ENCODE measurements around the gene MPPED2.

Gene MPPED2

DNA sequence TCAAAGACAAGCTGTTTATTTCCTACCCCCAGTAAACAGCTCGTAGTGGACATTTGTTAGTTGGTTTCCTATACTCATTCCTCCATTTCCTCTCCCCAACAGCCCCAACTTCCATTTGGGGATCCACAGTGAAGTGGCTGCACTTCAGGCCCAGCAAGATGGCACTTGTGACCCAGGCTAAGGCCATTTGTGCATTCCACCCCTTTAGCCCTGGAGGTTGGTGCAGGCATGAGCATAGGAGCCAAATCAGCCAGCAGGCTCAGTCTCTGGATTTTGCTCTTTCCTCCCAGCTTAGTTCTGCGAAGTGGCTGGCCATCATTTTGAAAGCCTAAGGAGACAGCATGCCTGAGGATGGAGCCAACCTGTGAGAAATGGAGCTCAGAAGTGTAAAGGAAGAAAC is 122.9 kb downstream of the MPPED2 start:
- no peak for DNase-seq (ENCODE audit: low read depth)
- no peak overlapping the region for H3K4me3 ChIP-seq (ENCODE audit: low read depth, low read length)

DNA sequence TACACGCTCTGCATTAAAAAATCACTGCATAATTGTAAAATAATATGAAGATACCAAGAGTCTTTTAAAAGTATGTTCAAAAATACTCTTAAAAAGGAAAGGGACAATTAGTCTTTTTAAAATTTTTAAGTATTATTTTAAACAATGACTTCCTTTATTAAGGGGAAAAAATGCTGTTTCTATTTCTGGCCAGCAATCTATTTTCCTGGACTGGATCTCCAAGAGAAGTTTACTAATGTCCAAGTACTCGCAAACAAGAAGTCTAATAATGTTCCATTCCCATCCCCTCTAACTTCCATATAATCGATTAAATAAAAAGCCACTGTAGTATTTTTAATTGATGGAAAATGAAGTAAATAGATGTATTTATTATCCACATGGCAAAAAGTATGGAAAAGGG is 123.7 kb downstream of the MPPED2 start:
- no peak for DNase-seq (ENCODE audit: low read depth)
- no peak overlapping the region for H3K4me3 ChIP-seq (ENCODE audit: low read depth, low read length)

DNA sequence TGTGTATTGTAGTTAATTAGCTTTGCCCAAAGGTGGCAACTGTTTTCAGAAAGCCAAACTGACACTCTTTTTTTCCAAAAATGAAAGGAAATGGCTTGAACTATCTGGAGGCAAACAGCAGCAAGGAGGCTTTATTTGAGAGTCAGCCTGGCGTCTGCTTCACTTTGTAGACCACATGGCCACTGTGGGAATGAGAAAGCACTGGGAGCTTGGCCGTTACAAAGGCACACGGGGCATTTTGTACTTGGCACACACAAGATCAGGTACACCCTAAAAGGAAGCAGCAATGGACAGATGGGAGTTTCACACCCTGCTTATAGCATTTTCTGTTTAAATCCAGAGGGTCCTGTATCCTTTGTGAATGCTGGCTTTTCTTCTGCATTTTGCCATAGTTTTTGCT is 126.3 kb downstream of the MPPED2 start:
- H3K4me3 ChIP-seq (ENCODE audit: low read depth, low read length) = no peak overlapping the region
- no peak for DNase-seq (ENCODE audit: low read depth)

DNA sequence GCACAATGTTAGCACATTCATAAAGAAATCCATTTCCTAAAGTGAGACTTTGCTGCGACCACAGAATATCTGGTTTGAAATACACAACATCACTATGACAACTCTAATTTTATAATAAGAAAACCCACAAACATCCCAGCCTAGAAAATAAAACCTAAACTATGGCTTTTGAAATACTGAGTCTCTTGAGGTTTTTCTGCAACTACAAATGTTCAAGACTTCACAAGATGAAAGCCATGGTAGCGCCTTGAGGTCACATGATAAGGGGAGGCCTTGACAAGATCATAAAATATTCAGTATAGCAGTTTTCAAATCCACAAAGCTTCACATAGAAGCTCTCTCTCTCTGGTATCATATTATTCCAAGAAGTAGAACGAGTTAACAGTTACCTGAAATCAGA is 126.8 kb downstream of the MPPED2 start:
- DNase-seq (ENCODE audit: low read depth) = no peak
- no peak overlapping the region for H3K4me3 ChIP-seq (ENCODE audit: low read depth, low read length)

DNA sequence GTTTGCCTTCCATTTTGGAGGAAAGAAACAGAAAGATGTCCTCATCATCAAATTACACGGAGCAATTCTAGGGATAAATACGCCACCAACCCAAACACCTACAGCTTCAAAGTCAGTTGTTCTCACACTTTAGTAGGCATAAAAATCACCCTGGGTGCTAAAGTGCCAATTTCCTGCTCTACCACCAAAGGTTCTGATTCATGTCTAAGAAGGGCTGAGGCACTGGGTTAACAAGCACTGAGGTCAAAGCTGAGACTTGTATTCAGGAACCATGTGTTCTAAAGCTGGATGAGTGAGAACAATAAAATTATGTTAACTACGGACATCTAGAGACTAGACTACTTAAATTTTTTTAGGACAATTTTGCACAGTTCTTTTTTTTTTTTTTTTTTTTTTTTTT is 127.6 kb downstream of the MPPED2 start:
- DNase-seq (ENCODE audit: low read depth) = no peak
- no peak overlapping the region for H3K4me3 ChIP-seq (ENCODE audit: low read depth, low read length)

DNA sequence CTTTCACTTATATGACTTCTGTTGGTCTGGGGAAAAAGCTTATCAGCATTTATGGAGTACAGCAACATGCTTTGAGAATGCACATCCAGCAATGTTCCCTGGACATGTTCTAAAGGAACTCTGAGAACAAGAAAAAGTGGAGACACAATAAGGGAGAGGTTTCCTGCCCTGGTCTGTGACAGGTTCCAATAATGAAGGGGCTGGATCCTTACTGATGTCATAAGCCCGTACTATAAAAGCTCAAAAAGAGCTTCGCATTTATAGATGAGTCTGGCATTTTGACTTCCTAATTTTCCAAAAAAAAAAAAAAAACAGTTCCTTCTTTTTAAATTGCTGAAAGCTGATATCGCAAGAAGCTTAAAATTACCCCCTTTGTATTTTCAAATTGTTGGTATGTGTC is 129.1 kb downstream of the MPPED2 start:
- no peak for DNase-seq (ENCODE audit: low read depth)
- H3K4me3 ChIP-seq (ENCODE audit: low read depth, low read length) = no peak overlapping the region

DNA sequence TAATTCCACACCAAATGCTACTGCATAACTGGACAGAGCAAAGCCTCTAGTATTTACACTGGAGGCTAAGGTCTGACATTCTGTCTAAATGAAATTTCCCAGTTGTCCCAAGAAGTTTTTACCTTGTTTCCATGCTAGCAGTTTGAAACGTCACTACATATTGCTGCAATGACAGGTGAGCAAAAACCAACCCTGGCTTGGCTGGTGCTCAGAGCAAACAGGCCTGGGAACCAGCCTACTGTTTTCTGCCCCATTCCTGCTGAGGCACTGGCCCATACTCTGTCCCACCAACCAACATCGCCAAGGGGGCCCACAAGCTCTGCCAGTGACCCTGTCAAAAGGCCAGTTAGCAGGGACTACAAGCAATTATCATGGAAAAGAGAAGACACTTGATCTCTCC is 131.1 kb downstream of the MPPED2 start:
- DNase-seq (ENCODE audit: low read depth) = no peak
- no peak overlapping the region for H3K4me3 ChIP-seq (ENCODE audit: low read depth, low read length)

DNA sequence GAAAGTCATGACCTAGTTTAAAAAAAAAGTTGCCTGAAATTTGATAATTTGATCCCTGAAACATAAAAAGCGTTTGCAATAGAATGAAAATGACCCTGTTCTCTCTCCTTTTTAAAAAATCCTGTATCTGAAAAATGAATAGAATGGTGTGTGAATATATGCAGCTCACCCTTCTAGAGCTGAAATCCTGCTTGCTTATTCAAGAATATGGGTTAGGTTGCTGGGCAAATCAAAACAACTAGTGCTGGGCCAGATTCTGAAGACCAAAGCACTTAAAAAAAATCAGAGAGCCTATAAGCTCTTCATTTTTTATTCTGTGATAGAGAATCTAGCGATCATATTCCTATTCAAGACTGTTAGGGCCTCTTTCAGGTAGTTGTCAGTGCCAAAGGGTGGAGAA is 131.6 kb downstream of the MPPED2 start:
- no peak for DNase-seq (ENCODE audit: low read depth)
- H3K4me3 ChIP-seq (ENCODE audit: low read depth, low read length) = no peak overlapping the region

DNA sequence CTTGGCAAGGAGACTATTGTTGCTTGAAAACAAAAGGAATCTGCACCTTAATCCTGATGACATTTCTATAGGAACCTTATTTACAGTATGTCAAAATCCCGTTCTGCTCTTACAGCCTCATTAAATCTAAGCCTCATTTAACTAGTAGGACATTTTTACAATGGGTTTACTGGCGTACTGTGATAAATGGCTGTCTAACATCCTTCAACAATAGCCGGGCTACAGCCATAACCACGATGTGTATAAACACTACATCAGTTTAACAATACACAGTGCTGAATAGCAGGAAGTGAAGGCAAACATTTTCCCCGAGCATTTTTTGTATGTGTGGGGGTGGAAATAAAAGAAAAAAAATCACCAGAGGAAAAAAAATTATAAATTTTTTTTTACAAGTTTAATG is 132.0 kb downstream of the MPPED2 start:
- DNase-seq (ENCODE audit: low read depth) = no peak
- no peak overlapping the region for H3K4me3 ChIP-seq (ENCODE audit: low read depth, low read length)

DNA sequence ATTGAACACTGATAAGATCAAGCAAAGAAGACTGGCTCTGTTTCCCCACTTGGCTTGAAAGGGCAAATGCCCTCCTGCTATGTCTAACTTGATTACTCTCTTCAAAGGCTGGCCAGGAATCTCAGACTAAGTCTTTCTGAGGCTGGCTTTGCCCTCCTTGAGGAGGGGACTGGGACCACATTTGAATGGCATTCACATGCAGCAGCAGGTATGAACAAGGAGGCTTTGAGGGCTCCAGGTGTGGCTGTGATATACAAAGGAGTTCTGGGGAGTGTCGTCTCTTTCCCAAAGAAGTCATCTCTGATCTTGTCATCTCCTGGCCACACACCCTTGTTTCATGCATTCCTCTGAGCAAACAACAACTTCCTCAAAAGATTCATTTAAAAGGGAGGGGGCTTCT is 132.4 kb downstream of the MPPED2 start:
- no peak for DNase-seq (ENCODE audit: low read depth)
- H3K4me3 ChIP-seq (ENCODE audit: low read depth, low read length) = no peak overlapping the region

DNA sequence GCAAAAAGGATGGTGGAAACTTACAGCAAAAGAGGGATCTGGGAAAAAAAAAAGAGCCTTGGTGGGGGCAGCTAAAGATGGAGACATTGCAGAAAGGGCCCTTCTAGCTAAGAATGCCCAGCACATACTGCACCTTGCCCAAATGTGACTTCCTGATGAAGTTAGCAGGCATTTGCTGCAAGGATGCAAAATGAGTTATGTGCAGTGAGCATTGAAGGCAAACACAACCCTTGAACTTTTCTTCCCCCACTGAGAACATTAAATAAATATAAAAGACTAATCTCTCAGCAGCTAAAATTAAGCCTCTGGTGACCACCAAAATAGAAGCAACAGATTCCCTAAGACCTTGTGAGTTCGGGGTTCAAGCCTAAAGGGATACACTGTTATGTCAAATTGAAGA is 133.3 kb downstream of the MPPED2 start:
- no peak overlapping the region for H3K4me3 ChIP-seq (ENCODE audit: low read depth, low read length)
- DNase-seq (ENCODE audit: low read depth) = no peak

DNA sequence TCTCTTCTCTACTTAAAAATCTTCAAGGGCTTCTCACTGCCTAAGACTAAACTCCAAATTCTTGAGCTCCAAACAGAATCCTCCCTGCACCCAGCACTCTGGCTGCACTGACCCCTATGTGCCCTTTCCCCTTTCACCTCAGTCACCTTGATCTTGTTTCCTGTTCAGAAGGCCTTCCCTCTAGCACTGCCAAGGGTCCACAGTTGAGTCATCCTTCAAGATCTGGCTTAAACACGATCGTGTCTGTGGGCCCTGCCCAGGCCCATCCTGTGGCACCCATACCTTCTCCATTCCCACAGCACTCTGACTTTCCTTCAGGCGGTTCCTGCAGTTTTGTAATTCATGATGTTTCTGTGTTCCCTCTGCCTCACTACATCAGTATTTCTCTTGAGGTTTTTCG is 134.0 kb downstream of the MPPED2 start:
- H3K4me3 ChIP-seq (ENCODE audit: low read depth, low read length) = no peak overlapping the region
- no peak for DNase-seq (ENCODE audit: low read depth)

DNA sequence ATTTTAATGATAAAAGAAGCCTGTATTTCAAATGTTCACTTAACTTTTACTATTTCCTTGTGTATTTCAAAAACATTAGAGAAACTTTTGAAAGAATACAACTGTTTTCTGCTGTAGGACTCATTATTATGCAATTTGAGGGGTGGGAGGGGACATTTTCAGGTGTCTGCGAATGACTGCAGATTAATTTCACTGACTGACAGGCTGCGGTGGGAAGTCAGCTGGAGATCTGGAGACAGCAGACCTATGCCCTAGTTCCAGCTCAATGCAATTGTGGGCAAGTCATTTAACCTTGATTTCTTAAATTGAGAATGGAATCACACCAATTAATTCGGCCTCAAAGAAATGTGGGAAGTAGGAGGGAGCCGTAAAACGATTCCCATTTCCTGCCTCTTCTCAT is 134.5 kb downstream of the MPPED2 start:
- no peak for DNase-seq (ENCODE audit: low read depth)
- H3K4me3 ChIP-seq (ENCODE audit: low read depth, low read length) = no peak overlapping the region

DNA sequence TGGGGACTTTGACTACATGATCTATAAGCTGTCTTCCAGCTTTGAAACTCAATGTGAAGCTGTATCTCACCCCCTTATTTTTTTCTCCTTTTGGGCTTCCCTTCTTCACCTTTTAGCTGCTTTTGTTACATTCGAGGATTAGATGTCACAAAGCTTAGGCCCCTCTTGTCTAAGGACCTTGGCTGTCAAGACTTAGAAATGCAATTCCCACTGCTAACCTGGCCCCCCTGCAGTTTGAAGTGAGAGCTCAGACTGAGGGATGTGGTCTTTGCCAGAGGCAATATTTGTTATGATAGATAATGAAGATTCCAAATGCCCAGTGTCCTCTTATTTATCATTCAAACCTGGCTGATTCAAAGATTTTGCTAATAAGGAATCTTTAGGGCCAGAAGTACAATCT is 135.0 kb downstream of the MPPED2 start:
- DNase-seq (ENCODE audit: low read depth) = no peak
- no peak overlapping the region for H3K4me3 ChIP-seq (ENCODE audit: low read depth, low read length)

DNA sequence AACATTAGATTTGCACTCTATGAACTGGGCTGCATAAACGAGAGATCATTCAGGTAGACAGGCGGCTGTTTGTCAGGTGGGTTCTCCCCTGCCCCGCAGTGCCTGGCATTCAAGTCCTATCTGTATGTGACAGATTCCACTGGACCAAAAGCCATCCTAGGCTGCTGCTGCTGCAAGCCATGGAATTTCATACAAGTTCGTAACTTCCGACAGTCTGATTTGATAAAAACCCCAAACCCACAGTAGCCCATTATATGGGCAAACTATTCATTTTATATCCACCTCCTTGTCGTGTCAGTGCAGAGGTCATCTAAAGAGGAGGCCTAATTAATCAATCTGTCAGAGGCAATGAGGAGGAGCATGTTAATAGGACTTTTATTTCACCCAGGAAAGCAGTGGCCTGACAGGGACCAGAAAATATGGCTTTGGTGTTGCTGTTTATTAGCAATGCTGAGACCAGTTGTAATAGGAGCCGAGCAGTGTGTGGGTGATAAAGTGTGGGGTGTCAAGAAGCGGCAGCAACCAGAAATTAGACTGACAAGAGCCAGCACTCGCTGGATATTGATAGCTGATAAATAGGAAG is 139.0 kb downstream of the MPPED2 start:
- DNase-seq (ENCODE audit: low read depth) = no peak
- no peak overlapping the region for H3K4me3 ChIP-seq (ENCODE audit: low read depth, low read length)

DNA sequence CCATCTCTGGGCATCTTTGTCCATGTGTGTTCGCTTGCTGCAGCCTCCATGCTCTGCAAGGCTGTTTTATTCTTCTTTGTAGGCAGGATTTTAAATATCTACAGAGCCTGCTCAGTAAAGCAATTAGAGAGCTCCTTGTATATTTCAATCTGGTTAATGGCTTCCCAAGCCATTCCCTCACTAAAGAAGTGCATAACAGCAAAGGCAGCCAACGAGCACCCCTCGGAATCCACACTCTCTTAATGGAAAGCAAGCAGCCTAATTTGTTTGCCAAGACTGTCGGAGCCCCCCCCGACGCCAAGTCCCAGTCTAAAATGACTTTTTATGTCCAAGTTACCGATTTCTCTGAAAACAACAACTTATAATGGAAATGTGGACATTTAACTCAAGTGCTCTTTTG is 139.6 kb downstream of the MPPED2 start:
- no peak for DNase-seq (ENCODE audit: low read depth)
- no peak overlapping the region for H3K4me3 ChIP-seq (ENCODE audit: low read depth, low read length)

DNA sequence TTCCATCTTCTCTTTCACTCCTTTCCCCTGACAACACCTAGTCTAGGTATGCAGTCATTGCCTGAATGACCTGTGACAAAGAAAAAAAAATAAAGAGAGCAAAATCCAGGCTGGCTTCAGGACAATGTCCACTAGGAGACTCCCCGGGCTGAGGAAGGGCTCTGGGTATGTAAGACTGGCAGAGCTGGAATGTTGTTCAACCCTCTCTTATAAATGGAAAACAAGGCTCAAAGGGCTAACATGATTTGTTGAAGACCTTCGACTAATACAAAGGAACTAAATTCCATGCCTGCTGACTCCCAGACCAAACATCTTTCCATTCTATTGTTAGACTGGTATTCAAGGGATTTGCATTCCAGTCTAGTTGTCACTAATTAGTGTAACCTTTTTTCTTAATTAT is 141.1 kb downstream of the MPPED2 start:
- DNase-seq (ENCODE audit: low read depth) = no peak
- no peak overlapping the region for H3K4me3 ChIP-seq (ENCODE audit: low read depth, low read length)

DNA sequence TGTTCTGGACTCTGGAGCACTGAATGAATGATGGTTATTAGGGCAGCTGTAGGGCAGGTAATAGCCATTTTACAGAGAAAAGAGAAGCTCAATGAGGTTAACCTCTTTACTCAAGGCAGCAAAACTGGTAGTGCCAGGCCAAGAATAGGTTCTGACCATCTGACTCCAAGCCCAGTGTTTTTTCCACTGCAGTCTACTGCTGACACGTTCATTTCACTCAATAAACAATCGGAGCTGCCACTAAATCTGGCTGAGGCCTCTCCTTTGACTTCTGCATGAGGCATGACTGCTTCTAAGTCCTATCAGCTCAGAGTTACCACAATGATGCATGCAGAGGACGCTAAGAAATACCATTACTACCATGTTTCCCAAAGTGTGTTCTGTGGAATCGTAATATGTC is 145.6 kb downstream of the MPPED2 start:
- no peak for DNase-seq (ENCODE audit: low read depth)
- no peak overlapping the region for H3K4me3 ChIP-seq (ENCODE audit: low read depth, low read length)

DNA sequence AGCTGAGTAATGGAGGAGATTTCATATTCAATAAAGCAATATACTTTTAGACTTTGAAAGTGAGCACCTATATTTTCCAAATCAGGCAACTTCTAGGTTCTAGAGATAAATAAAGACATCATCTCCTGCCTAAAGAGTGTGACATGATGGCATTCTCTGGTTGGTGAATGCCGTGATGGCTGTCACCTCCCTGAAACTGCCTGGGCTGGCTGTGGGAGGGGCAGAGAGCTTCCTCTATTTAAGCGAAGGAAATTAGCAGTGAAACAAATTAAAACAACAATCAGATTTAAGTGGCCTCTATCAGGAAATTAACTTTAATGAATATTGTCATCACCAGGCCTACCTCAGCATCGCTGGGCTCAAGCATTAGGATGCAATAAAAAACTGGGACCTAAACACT is 149.4 kb downstream of the MPPED2 start:
- H3K4me3 ChIP-seq (ENCODE audit: low read depth, low read length) = no peak overlapping the region
- no peak for DNase-seq (ENCODE audit: low read depth)

DNA sequence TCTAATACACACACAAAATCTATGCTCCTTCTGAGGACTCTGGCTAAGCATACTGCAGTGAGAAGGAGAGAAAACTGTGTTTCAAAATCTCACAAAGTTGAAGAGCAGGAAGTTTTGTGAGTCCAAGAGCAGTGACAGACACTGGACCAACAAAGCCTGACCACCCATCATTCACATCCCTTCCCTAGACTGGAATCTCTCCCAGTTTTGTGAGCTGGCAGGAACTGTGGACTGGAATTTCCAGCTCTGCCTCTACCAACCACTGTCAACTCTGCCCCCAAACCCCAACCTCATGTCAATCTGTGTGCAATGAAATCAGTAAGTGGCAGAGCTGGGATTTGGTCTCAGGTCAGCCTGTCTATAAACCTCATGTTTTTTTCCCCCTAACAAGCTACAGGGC is 150.7 kb downstream of the MPPED2 start:
- DNase-seq (ENCODE audit: low read depth) = no peak
- no peak overlapping the region for H3K4me3 ChIP-seq (ENCODE audit: low read depth, low read length)

DNA sequence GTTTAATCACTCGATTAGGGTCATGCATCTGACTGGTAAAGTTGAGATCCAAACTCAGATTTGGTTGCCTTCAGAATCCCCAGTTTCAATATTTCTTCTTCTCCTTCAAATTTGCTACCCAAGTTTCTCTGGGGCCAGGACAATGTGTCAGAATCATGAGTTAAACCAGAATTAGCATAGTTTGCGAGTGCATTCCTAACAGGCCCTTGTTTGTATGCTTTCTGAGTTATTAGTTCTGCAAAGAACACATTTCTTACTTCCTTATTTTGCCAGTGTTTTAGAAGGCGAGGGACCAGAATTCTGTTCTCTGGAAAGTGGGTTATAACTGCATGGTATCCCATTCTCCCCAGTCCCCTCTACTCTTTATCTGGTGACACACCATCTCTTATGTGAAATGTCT is 151.3 kb downstream of the MPPED2 start:
- no peak overlapping the region for H3K4me3 ChIP-seq (ENCODE audit: low read depth, low read length)
- DNase-seq (ENCODE audit: low read depth) = no peak

DNA sequence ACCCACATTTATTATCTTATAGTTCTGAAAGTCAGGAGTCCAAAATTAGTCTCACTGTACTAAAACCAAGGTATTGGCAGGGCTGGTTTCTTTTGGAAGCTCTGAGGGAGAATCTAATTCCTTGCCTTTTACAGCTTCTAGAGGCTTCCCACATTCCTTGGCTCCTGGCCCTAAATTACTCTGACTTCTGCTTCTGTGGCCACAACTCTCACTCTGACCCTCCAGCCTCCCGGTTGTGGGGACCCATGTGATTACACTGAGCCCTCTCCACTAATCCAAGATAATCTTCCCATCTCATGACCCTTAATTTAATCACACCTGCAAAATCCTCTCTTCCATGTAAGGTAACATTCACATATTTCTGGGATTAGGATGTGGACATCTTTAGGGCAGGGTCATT is 152.3 kb downstream of the MPPED2 start:
- DNase-seq (ENCODE audit: low read depth) = no peak
- H3K4me3 ChIP-seq (ENCODE audit: low read depth, low read length) = no peak overlapping the region

All from skeletal muscle cell (primary cell).